MCF 10A (cell line): ENCODE results near the gene CLCF1. TPM values are rescaled to one million over a fixed set of nuclear protein-coding genes. Genes with fewer than 3 reads are reported as not detected.
"Not testable (repeated sequence)": the region's sequence is repeated elsewhere in the genome, so short reads cannot be mapped to it uniquely, and the experiment has no call there.

ENCODE experiments used
- BruUV-seq: library from RNA; stranded (reverse); fragments of 400-500 nt; replicated peaks from 2 replicates; lab custom pipeline; 2021; lab: Mats Ljungman, UMichigan
- CTCF ChIA-PET: fragments of 300-600 bp; sonication (Branson Sonifier 250); formaldehyde crosslinking; extraction: SDS; loops from one replicate; lab custom pipeline; 2021; ENCODE audit warnings: antibody characterized with exemption, inconsistent platforms; lab: Yijun Ruan, JAX
- POLR2A ChIA-PET: fragments of 300-600, 350-650 bp; sonication (Branson Sonifier 250); formaldehyde crosslinking; extraction: SDS; loops from one replicate; lab custom pipeline; 2020; ENCODE audit warnings: antibody characterized with exemption, inconsistent platforms; lab: Yijun Ruan, JAX
- DNase-seq: peaks from one replicate; pipeline ENCODE4 v3.0.0-alpha.2; 2018; ENCODE audit not compliant: unreplicated experiment
- H3K27ac Mint-ChIP-seq: one replicate; pipeline ENCODE4 v1.8.0; 2022; ENCODE audit warnings: mild to moderate bottlenecking, low read depth, mixed read lengths; ENCODE audit not compliant: unreplicated experiment
- H3K27me3 Mint-ChIP-seq: one replicate; pipeline ENCODE4 v1.8.0; 2022; ENCODE audit warnings: mixed read lengths; ENCODE audit not compliant: insufficient read depth, unreplicated experiment
- H3K36me3 Mint-ChIP-seq: one replicate; pipeline ENCODE4 v1.8.0; 2022; ENCODE audit warnings: mild to moderate bottlenecking, moderate library complexity, mixed read lengths; ENCODE audit not compliant: insufficient read depth, unreplicated experiment
- H3K4me1 Mint-ChIP-seq: one replicate; pipeline ENCODE4 v1.8.0; 2022; ENCODE audit warnings: mixed read lengths; ENCODE audit not compliant: insufficient read depth, unreplicated experiment
- H3K4me3 Mint-ChIP-seq: one replicate; pipeline ENCODE4 v1.8.0; 2022; ENCODE audit warnings: mild to moderate bottlenecking, moderate library complexity, mixed read lengths; ENCODE audit not compliant: unreplicated experiment
- H3K9me3 Mint-ChIP-seq: one replicate; pipeline ENCODE4 v1.8.0; 2022; ENCODE audit warnings: mixed read lengths; ENCODE audit not compliant: unreplicated experiment
- intact Hi-C: fragments of 100-400 bp; cut with micrococcal nuclease; formaldehyde crosslinking; loops from 2 replicates; pipeline ENCODE4 v1.14.1; 2022
- total RNA-seq: library from RNA; stranded (reverse); gene quantifications from 2 replicates; pipeline ENCODE4 v1.2.3, GENCODE V29; 2022
- TF ChIP-seq, protein P1 (sequence below): fragments of 200-600 bp; IDR thresholded peaks from one replicate; pipeline ENCODE4 v1.8.0; 2022; ENCODE audit warnings: antibody characterized with exemption, mild to moderate bottlenecking; ENCODE audit not compliant: unreplicated experiment

Gene CLCF1
- total RNA-seq, 1 experiment from 2014 or later: 5.8 TPM

DNA sequence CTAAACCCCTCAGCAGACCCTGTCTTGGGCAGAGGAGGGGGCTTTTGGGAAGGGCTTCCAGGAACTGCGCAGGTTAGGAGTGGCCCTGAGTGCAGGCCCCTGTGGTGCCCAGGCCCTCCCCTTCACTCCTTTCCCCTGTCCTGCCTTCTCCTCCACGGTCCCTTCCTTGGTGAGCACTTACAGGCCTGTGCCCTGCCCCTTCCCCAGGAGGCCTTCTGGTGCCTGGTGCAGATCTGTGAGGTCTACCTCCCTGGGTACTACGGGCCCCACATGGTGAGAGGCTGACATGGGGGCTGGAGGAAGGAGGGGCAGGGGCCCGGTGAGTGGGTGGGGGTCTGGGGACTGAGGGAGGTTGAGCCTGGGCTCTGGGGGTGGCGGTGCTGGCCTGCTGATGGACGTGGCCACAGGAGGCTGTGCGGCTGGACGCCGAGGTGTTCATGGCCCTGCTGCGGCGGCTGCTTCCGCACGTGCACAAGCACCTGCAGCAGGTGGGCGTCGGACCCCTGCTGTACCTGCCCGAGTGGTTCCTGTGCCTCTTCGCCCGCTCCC is 33.1 kb upstream of the CLCF1 start:
- peaks cover 4% of the 10 kb centered on the region for H3K4me1 Mint-ChIP-seq
- H3K4me3 Mint-ChIP-seq: no peak overlapping the region
- POLR2A ChIA-PET: interaction anchor here (0.7 kb wide), 1 partner anchor 186 kb away, joined by 3 read pairs; no protein-coding TSS in a partner anchor
- DNase-seq: no peak
- H3K27ac Mint-ChIP-seq: no peak overlapping the region
- H3K9me3 Mint-ChIP-seq: no peaks in the 10 kb centered on the region
- CTCF ChIA-PET: no interaction called here
- intact Hi-C loops: no loop called here
- peaks cover 14% of the 10 kb centered on the region for H3K36me3 Mint-ChIP-seq
- BruUV-seq: no TSS peak
- TF ChIP-seq, protein P1, sequence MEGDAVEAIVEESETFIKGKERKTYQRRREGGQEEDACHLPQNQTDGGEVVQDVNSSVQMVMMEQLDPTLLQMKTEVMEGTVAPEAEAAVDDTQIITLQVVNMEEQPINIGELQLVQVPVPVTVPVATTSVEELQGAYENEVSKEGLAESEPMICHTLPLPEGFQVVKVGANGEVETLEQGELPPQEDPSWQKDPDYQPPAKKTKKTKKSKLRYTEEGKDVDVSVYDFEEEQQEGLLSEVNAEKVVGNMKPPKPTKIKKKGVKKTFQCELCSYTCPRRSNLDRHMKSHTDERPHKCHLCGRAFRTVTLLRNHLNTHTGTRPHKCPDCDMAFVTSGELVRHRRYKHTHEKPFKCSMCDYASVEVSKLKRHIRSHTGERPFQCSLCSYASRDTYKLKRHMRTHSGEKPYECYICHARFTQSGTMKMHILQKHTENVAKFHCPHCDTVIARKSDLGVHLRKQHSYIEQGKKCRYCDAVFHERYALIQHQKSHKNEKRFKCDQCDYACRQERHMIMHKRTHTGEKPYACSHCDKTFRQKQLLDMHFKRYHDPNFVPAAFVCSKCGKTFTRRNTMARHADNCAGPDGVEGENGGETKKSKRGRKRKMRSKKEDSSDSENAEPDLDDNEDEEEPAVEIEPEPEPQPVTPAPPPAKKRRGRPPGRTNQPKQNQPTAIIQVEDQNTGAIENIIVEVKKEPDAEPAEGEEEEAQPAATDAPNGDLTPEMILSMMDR: no peak
- no peaks in the 10 kb centered on the region for H3K27me3 Mint-ChIP-seq

DNA sequence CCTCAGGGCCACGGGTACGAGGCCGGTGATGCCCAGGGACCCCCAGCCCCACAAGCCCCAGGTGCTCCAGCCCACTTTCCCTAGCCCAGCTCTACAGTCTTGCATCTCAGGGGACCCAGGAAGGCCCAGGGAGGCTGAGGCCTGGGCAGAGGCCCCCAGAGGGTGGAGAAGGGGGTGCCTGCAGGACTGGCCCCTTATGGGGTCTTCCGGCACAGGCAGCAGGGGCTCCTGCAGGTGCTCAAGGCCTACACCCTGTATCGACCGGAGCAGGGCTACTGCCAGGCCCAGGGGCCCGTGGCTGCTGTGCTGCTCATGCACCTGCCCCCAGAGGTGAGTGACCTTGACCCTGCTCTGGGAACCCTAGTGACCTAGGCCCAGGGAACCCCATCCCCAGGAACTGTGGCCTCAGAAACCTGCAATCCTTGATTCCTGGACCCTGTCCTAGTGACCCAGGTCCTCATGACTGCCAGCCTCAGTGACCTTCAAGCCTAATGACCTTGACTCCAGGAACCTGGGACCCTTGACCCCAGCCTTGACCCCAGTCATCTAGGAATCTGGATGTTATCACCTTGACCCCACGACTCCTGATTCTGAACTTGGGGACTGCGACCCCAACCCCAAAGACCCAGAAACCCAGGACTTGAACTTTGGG is 32.4 kb upstream of the CLCF1 start:
- H3K27ac Mint-ChIP-seq: no peak overlapping the region
- ChIA-PET CTCF (interaction anchor here (0.6 to 0.9 kb wide), 2 partner anchors 8 to 395 kb away, joined by 3 to 4 read pairs; no protein-coding TSS in a partner anchor), POLR2A (interaction anchor here (1.3 kb wide), 1 partner anchor 63 kb away, joined by 3 read pairs; no protein-coding TSS in a partner anchor)
- peaks cover 14% of the 10 kb centered on the region for H3K36me3 Mint-ChIP-seq
- H3K4me1 Mint-ChIP-seq: peaks cover 4% of the 10 kb centered on the region
- no peak for DNase-seq
- H3K4me3 Mint-ChIP-seq: no peak overlapping the region
- TF ChIP-seq, protein P1: no peak
- no peaks in the 10 kb centered on the region for H3K9me3 Mint-ChIP-seq
- intact Hi-C loops: no loop called here
- no TSS peak for BruUV-seq
- H3K27me3 Mint-ChIP-seq: no peaks in the 10 kb centered on the region

DNA sequence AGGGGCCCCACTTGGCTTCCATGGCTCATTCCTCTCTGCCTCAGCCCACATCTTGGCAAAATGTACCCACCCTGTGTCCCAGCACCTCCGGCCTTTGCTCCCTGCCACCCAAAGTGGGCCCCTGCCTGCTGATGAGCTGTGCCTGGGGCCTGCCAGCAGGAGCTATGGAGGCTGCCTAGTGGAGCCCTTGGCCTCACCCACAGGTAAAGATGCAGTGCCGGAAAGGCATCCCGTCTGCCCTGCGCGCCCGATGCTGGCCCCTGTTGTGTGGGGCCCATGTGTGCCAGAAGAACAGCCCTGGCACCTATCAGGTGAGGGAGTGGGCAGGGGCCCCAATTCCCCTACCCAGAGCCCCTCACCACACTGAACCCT is 31.8 kb upstream of the CLCF1 start:
- Mint-ChIP-seq H3K9me3 (no peaks in the 10 kb centered on the region), H3K27me3 (no peaks in the 10 kb centered on the region), H3K4me3 (no peak overlapping the region), H3K36me3 (peaks cover 20% of the 10 kb centered on the region), H3K4me1 (peaks cover 9% of the 10 kb centered on the region), H3K27ac (no peak overlapping the region)
- no TSS peak for BruUV-seq
- TF ChIP-seq, protein P1: no peak
- intact Hi-C loops: no loop called here
- DNase-seq: no peak
- ChIA-PET POLR2A (interaction anchor here (0.7 to 1.3 kb wide), 2 partner anchors 16 to 63 kb away, joined by 3 read pairs; no protein-coding TSS in a partner anchor), CTCF (interaction anchor here (0.6 to 0.9 kb wide), 2 partner anchors 9 to 395 kb away, joined by 3 to 4 read pairs; no protein-coding TSS in a partner anchor)

DNA sequence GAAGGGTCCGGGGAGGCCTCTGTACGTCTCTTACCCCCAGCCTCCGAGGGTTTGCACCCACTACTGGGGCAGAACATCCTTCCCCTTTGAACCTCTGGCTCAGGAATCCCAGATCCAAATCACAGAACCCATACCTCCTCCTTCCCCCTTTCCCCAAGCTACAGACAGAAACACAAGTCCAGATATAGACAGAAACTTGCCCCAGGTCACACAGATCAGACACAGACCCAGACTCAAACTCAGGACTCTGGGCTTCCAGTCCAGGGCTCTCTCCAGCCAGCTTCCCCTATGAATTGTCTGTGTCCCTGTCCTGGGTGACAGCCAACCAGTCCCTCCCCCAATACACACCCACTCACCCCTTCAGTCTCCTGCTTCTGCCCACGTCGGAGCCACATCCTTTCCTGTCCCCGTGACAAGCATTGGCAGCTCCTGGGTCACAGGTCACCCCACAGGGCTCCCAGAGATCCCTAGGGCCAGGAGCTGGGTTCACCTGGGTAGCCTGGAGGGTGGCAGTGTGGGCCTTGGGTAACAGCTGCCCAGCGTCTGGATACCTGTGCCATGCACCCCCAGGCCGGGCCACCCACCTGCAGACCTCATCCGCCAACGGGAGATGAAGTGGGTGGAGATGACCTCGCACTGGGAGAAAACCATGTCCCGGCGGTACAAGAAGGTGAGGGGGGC is 31.3 kb upstream of the CLCF1 start:
- no peak for DNase-seq
- peaks cover 9% of the 10 kb centered on the region for H3K4me1 Mint-ChIP-seq
- H3K27me3 Mint-ChIP-seq: no peaks in the 10 kb centered on the region
- ChIA-PET POLR2A (interaction anchor here (0.7 to 1.3 kb wide), 2 partner anchors 16 to 64 kb away, joined by 3 read pairs; no protein-coding TSS in a partner anchor), CTCF (interaction anchor here (0.6 to 0.9 kb wide), 2 partner anchors 10 to 19 kb away, joined by 3 to 4 read pairs; no protein-coding TSS in a partner anchor)
- no peaks in the 10 kb centered on the region for H3K9me3 Mint-ChIP-seq
- BruUV-seq: no TSS peak
- TF ChIP-seq, protein P1: no peak
- intact Hi-C loops: no loop called here
- H3K4me3 Mint-ChIP-seq: no peak overlapping the region
- H3K27ac Mint-ChIP-seq: peak overlapping the region; percentile 27
- peaks cover 20% of the 10 kb centered on the region for H3K36me3 Mint-ChIP-seq

DNA sequence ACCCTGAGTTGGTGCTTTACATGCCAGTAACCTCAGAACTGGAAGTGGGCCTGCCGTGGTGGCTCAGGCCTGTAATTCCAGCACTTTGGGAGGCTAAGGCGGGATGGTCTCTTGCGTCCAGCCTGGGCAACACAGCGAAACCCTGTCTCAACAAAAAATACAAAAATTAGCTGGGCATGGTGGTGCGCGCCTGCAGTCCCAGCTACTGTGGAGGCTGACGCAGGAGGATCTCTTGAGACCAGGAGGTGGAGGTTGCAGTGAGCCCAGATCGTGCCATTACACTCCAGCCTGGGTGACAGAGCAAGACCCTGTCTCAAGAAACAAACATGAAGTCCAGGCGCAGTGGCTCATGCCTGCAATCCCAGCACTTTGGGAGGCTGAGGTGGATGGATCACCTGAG is 29.7 kb upstream of the CLCF1 start:
- H3K27ac Mint-ChIP-seq, H3K9me3 Mint-ChIP-seq, H3K4me3 Mint-ChIP-seq, DNase-seq, H3K27me3 Mint-ChIP-seq, BruUV-seq, H3K4me1 Mint-ChIP-seq, intact Hi-C loops: not testable (repeated sequence)
- CTCF ChIA-PET: interaction anchor here (1.2 kb wide), 1 partner anchor 52 kb away, joined by 4 read pairs; no protein-coding TSS in a partner anchor
- peaks cover 18% of the 10 kb centered on the region for H3K36me3 Mint-ChIP-seq
- POLR2A ChIA-PET: interaction anchor here (1.0 to 2.8 kb wide), 3 partner anchors 10 to 98 kb away, joined by 3 to 27 read pairs (median 3); no protein-coding TSS in a partner anchor
